Transverse colon (tissue), 3 donors: ENCODE results near the gene MELK.

ENCODE experiments used
- CTCF ChIP-seq, 5 experiments: fragments of 200-600 bp in 3 of 5; fragments of 450-650 bp in 2 of 5; sonication (generic) in 3 of 5; IDR thresholded peaks; 1 replicate in 2 of 5; 2 replicates in 3 of 5; pipeline ENCODE4 v1.5.1; 2016 to 2017; ENCODE audit warnings: antibody characterized with exemption in 5 of 5, inconsistent platforms in 3 of 5, mild to moderate bottlenecking in 2 of 5, moderate library complexity in 1 of 5
- POLR2A ChIP-seq: fragments of 450-650 bp; IDR thresholded peaks from one replicate; pipeline ENCODE4 v1.6.1; 2016; ENCODE audit warnings: antibody characterized with exemption, mild to moderate bottlenecking, moderate library complexity

- TF ChIP-seq CTCF (IDR thresholded peaks at IDR 0.05) (no peak), POLR2A (no peak)
These were observed 86.8 kb downstream of the MELK start for GRCh38 chr9:36659500-36659899.
